Upper lobe of right lung (tissue), 1 donor: ENCODE measurements around the gene COIL. TPM values are rescaled to one million over a fixed set of nuclear protein-coding genes. Genes with fewer than 3 reads are reported as not detected.

Experiments used
- ATAC-seq: fragments of 200-7000 bp; cut with Tn5 transposase; one replicate; pipeline ENCODE4 v1.9.1; 2020; ENCODE audit warnings: mild to moderate bottlenecking, moderate library complexity
- DNase-seq: peaks from one replicate; pipeline ENCODE4 v3.0.0-alpha.2; 2020
- H3K27ac ChIP-seq: fragments of 200-600 bp; one replicate; pipeline ENCODE4 v1.8.0; 2022
- H3K27me3 ChIP-seq: fragments of 200-600 bp; one replicate; pipeline ENCODE4 v1.8.0; 2022; ENCODE audit warnings: mild to moderate bottlenecking
- H3K36me3 ChIP-seq: fragments of 200-600 bp; one replicate; pipeline ENCODE4 v1.8.0; 2022
- H3K4me1 ChIP-seq: fragments of 200-600 bp; one replicate; pipeline ENCODE4 v1.8.0; 2022
- H3K4me3 ChIP-seq: fragments of 200-600 bp; one replicate; pipeline ENCODE4 v1.8.0; 2022; ENCODE audit warnings: mild to moderate bottlenecking
- H3K9me3 ChIP-seq: fragments of 200-600 bp; one replicate; pipeline ENCODE4 v1.8.0; 2022
- CTCF ChIP-seq: fragments of 200-600 bp; IDR thresholded peaks from one replicate; pipeline ENCODE4 v1.8.0; 2022; ENCODE audit warnings: antibody characterized with exemption
- intact Hi-C: fragments of 100-400 bp; cut with DNase I; formaldehyde crosslinking; loops from one replicate; pipeline ENCODE4 v1.11.0; 2022
- total RNA-seq: library from RNA; stranded (reverse); fragmentation: NEBNext Ultra II Directional; extraction: Animal tissue kit (Norgen Biotek cat#: 25700); gene quantifications from one replicate; pipeline ENCODE4 v1.2.1, GENCODE V29; 2021
- donor health status: DM: no; HTN: yes; CAD: no; lungs with severe emphysema.

The COIL gene
- total RNA-seq, 1 donor from 2014 or later = 13.3 TPM

GRCh38 chr17:56898874-56899273 lies 62.0 kb downstream of the COIL start:
- Histone ChIP-seq H3K27ac (no peak overlapping the region), H3K4me1 (no peaks in the 10 kb centered on the region), H3K36me3 (peaks cover 99% of the 10 kb centered on the region), H3K9me3 (no peaks in the 10 kb centered on the region), H3K27me3 (no peaks in the 10 kb centered on the region), H3K4me3 (no peak overlapping the region)
- ATAC-seq = peak; percentile 26
- DNase-seq = no peak
- intact Hi-C loops = no loop called here
- no peak for TF ChIP-seq CTCF

- Histone ChIP-seq H3K27me3 (no peaks in the 10 kb centered on the region), H3K9me3 (no peaks in the 10 kb centered on the region), H3K36me3 (peaks cover 99% of the 10 kb centered on the region), H3K27ac (no peak overlapping the region), H3K4me1 (no peaks in the 10 kb centered on the region), H3K4me3 (no peak overlapping the region)
- no peak for TF ChIP-seq CTCF
- no peak for ATAC-seq
- DNase-seq = no peak
- intact Hi-C loops = no loop called here
Measured at GRCh38 chr17:56897646-56898424, 63.0 kb downstream of the COIL start.

GRCh38 chr17:56896968-56897359 lies 63.9 kb downstream of the COIL start:
- Histone ChIP-seq H3K36me3 (peaks cover 99% of the 10 kb centered on the region), H3K4me1 (no peaks in the 10 kb centered on the region), H3K27ac (no peak overlapping the region), H3K4me3 (no peak overlapping the region), H3K27me3 (no peaks in the 10 kb centered on the region), H3K9me3 (no peaks in the 10 kb centered on the region)
- intact Hi-C loops = no loop called here
- ATAC-seq = no peak
- DNase-seq = no peak
- no peak for TF ChIP-seq CTCF

- H3K9me3 ChIP-seq = no peaks in the 10 kb centered on the region
- H3K27me3 ChIP-seq = no peaks in the 10 kb centered on the region
- H3K4me3 ChIP-seq = no peak overlapping the region
- H3K36me3 ChIP-seq = peaks cover 99% of the 10 kb centered on the region
- no peak overlapping the region for H3K27ac ChIP-seq
- DNase-seq = no peak
- no peaks in the 10 kb centered on the region for H3K4me1 ChIP-seq
- no peak for ATAC-seq
- intact Hi-C loops = no loop called here
- TF ChIP-seq CTCF = no peak
Measured at GRCh38 chr17:56896217-56896967, 64.5 kb downstream of the COIL start.

- H3K4me3 ChIP-seq = no peak overlapping the region
- TF ChIP-seq CTCF = no peak
- DNase-seq (no peak), ATAC-seq (no peak)
- H3K27ac ChIP-seq = no peak overlapping the region
- no peaks in the 10 kb centered on the region for H3K4me1 ChIP-seq
- H3K9me3 ChIP-seq = no peaks in the 10 kb centered on the region
- H3K27me3 ChIP-seq = no peaks in the 10 kb centered on the region
- peaks cover 99% of the 10 kb centered on the region for H3K36me3 ChIP-seq
- intact Hi-C loops = no loop called here
Measured at GRCh38 chr17:56894859-56895455, 65.9 kb downstream of the COIL start.
